Fibroblast of mammary gland (primary cell): Measurements from ENCODE around the gene ATP6V0A1.
"Not testable (repeated sequence)": the region's sequence is repeated elsewhere in the genome, so short reads cannot be mapped to it uniquely, and the experiment has no call there.

ENCODE experiments used
- DNase-seq: peaks from one replicate; pipeline ENCODE4 v3.0.0-alpha.2; 2010; ENCODE audit warnings: low read depth
- H3K4me3 ChIP-seq: 2 replicates; pipeline ENCODE4 v1.5.1; 2011; ENCODE audit warnings: low read depth, mild to moderate bottlenecking, low read length, moderate library complexity; ENCODE audit not compliant: control insufficient read depth
- TF ChIP-seq, protein P1 (sequence below): conservative IDR thresholded peaks from 2 replicates; pipeline ENCODE4 v1.5.1; 2011; ENCODE audit warnings: low read depth, low read length, inconsistent platforms; ENCODE audit not compliant: control insufficient read depth, insufficient read depth

ATP6V0A1 gene

GRCh38 chr17:42438600-42439567, 19.8 kb upstream of the ATP6V0A1 start:
- peak; percentile 53 for DNase-seq
- H3K4me3 ChIP-seq: no peak overlapping the region
- TF ChIP-seq, protein P1, sequence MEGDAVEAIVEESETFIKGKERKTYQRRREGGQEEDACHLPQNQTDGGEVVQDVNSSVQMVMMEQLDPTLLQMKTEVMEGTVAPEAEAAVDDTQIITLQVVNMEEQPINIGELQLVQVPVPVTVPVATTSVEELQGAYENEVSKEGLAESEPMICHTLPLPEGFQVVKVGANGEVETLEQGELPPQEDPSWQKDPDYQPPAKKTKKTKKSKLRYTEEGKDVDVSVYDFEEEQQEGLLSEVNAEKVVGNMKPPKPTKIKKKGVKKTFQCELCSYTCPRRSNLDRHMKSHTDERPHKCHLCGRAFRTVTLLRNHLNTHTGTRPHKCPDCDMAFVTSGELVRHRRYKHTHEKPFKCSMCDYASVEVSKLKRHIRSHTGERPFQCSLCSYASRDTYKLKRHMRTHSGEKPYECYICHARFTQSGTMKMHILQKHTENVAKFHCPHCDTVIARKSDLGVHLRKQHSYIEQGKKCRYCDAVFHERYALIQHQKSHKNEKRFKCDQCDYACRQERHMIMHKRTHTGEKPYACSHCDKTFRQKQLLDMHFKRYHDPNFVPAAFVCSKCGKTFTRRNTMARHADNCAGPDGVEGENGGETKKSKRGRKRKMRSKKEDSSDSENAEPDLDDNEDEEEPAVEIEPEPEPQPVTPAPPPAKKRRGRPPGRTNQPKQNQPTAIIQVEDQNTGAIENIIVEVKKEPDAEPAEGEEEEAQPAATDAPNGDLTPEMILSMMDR: peak; percentile 52

DNA sequence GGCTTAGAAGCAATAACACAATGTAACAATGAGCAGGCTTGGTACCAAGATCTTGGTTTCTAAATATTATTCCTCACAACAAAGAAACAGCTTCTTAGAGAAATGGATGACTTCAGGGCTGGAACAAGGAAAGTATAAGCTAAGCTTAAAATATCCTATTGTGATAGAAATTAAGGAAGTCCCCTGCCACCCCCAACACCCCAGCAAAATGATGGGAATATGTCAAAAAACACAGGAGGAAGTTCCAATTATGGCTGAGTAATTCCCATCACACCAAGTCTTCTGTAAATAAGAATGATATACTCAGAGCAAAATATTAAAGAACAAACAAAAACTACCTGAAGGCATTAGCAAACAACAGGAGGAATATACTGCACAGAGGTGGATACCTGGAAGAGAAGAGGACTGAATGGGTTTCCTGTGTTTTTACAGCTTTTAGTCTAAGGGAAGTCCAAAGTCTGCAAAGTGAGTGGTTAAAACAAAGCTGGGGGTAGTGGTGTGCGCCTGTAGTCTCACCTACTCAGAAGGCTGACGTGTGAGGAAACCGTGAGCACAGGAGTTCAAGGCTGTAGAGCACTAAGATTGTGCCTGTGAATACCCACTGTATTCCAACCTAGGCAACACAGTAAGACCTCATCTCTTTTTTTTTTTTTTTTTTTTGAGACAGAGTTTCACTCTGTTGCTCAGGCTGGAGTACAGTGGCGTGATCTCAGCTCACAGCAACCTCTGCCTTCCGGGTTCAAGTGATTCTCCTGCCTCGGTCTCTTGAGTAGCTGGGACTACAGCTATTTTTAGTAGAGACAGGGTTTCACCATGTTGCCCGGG, 17.1 kb upstream of the ATP6V0A1 start:
- no peak for DNase-seq
- TF ChIP-seq, protein P1: no peak
- no peak overlapping the region for H3K4me3 ChIP-seq

GRCh38 chr17:42442196-42442565, 16.5 kb upstream of the ATP6V0A1 start:
- TF ChIP-seq, protein P1: no peak
- DNase-seq: no peak

DNA sequence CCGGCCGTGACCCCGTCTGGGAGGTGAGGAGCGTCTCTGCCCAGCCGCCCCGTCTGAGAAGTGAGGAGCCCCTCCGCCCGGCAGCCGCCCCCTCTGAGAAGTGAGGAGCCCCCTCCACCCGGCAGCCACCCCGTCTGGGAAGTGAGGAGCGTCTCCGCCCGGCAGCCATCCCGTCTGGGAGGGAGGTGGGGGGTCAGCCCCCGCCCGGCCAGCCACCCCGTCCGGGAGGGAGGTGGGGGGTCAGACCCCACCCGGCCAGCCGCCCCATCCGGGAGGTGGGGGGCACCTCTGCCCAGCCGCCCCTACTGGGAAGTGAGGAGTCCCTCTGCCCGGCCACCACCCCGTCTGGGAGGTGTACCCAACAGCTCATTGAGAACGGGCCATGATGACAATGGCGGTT, 9.5 kb upstream of the ATP6V0A1 start:
- not testable (repeated sequence) for H3K4me3 ChIP-seq, DNase-seq

More at GRCh38 chr17:42442196-42442565, 16.5 kb upstream of the ATP6V0A1 start:
- no peak overlapping the region for H3K4me3 ChIP-seq

DNA sequence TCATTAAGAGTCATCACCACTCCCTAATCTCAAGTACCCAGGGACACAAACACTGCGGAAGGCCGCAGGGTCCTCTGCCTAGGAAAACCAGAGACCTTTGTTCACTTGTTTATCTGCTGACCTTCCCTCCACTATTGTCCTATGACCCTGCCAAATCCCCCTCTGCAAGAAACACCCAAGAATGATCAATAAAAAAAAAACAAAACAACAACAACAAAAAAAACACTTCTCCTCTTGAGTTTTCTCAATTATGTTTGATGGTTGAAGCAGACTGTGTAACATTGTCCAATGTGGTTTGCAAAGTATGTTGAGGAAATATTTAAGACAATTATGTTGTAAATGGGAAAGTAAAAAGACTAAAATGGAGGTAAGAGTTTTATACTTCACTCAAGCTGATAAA, 8.8 kb upstream of the ATP6V0A1 start:
- DNase-seq: not testable (repeated sequence)

GRCh38 chr17:42451270-42451669, 7.4 kb upstream of the ATP6V0A1 start:
- not testable (repeated sequence) for DNase-seq, H3K4me3 ChIP-seq

More for the DNA sequence above, 8.8 kb upstream of the ATP6V0A1 start:
- not testable (repeated sequence) for H3K4me3 ChIP-seq

DNA sequence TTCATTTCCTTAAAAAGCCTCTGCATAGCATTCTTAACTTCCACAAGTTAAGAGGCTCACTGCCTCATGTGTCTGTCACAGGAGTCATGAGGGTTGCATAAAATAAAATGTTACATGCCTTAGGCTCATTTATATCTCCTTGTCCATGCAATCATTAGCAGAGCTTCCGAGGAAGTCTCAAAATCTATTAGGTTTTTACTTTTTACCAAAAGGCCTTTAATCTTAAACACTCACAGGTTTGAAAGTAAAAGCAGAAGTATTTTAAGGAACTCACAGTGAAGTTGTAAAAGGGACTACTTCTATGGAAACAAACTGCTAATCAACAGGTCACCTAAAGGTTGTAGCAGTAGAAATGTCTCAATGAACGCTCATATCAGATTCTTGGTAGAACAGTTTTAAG, 5.2 kb upstream of the ATP6V0A1 start:
- no peak for DNase-seq
- H3K4me3 ChIP-seq: no peak overlapping the region
- TF ChIP-seq, protein P1: no peak

DNA sequence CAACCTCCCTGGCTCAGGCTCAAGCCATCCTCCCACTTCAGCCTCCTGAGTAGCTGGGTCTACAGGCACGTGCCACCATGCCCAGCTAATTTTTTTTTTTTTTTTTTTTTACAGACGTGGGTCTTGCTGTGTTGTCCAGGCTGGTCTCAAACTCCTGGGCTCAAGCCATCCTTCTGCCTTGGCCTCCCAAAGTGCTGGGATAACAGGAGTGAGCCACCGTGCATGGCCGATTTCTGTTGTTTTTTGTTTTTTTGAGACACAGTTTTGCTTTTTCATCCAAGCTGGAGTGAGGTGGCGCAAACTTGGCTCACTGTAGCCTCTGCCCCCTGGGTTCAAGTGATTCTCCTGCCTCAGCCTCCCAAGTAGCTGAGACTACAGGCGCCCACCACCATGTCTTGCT, 3.7 kb upstream of the ATP6V0A1 start:
- not testable (repeated sequence) for DNase-seq, H3K4me3 ChIP-seq
